Pulmonary artery endothelial cell (primary cell): ENCODE data around the gene FAM234B. TPM values are rescaled to one million over a fixed set of nuclear protein-coding genes. Genes with fewer than 3 reads are reported as not detected.
"Not testable (repeated sequence)": the region's sequence is repeated elsewhere in the genome, so short reads cannot be mapped to it uniquely, and the experiment has no call there.

Source experiments
- DNase-seq: peaks from one replicate; pipeline ENCODE4 v3.0.0-alpha.2; 2011; ENCODE audit warnings: low read depth, low spot score
- total RNA-seq: library from RNA; depleted of rRNA; stranded (reverse); fragments of >200 nt; gene quantifications from 2 replicates; pipeline ENCODE4 v1.2.3, GENCODE V29; 2014

FAM234B gene
- total RNA-seq, 1 donor from 2014 or later, result 6.9 TPM

- no peak for DNase-seq
Observed at GRCh38 chr12:13022851-13023271, 21.3 kb upstream of the FAM234B start.

DNA sequence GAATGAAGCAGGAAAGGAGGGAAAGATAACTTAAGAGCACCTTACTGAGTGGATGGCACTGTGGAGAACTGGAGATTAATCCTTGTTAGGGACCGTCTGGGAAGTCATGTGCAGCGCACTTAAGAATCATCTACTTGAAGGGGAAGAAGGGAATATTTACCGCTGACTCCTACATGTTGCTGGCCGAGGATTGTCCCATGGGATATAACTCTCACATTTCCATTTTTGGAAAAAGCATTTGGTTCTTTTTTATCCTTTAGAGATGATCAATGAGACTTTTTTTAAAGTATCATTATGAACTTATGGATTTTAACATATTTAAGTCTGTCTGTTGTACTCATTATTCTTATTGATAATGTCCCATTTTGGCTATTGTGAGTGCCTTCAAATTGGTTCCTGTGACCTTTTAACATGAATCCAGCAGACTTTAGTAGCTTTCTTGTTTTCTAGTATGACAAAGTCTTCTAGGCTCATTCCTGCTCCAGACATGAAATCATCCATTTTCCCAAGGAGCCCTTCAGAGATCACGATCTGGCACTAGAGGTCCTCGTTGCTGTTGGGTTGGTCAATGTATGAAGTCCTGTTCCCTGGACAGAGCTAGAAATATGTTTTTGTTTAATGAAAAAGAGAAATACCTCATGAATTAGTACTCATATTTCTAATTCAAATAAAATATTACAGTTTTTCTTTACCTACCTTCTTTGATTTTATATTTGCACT lies 20.2 kb upstream of the FAM234B start:
- no peak for DNase-seq

DNA sequence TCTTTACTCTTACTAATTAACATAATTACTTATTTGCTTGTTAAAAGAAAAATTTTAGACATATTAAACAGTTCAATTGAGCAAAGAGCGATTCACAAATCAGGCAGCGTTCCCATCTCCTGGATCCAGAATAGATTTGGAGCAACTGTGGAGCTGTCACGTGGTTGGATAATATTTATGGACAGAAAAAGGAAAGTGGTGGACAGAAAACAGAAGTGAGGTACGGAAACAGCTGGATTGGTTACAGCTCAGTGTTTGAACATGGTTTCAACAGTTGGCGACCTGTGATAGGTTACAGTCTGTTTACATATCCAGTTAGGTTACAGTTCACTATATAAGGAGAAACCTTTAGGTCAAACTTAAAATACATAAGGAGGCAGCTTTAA lies 19.7 kb upstream of the FAM234B start:
- no peak for DNase-seq

DNA sequence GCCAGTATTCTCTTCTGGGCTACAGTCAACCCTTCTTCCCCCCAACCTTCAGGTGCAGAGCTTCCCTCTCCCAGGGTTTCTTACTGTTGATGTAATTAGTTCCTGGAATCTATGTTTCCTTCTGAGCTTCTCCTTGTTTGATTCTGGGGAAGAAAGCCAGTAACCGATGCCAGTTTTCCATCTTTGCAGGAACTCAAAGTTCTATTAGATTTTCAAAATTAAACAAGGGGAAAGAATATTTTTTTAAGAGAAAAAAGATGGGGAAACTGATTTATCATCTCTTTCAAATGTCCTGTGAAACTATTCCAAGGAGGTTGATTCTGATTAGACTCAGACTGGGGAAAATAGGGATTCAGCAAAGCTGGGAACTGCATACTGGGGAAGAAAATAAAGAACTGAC lies 17.9 kb upstream of the FAM234B start:
- no peak for DNase-seq

GRCh38 chr12:13027032-13027431 lies 17.1 kb upstream of the FAM234B start:
- DNase-seq, result no peak

- no peak for DNase-seq
Observed at GRCh38 chr12:13027508-13027907, 16.7 kb upstream of the FAM234B start.

DNA sequence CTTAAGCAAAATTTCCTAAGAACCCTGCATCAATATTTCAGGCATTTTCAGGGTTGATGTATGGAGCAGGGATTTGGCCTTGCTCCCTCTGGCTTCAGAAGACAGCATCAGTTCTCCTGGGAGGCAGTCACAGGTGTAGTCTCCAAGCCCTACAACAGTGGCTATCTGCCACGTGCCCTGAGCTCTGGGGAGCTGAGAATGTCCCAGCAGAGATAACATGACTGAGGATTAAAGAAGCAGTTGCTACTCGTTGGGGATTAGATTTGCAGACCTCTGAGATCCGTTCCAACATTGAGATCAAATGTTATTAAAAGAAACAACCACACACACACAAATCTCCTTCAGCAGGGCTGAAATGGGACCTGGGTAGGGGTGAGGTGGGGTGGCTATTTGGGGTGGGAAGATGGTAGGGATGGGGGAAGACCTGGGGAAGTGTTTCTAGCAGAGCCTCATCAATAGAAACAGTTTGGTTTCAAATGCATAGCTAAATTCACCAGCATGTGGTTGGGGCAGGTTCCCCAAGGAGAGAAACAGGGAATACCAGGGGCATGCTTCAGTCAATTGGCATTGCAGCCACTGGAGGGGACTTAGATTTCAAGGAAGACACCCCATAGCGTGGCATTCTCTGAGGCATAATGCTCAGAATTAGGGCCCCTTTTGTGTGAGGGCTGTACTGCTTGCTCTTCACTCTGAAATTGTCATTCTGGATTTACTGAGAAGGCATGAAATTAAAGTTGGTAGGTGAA lies 15.2 kb upstream of the FAM234B start:
- no peak for DNase-seq

GRCh38 chr12:13030541-13031291 lies 13.5 kb upstream of the FAM234B start:
- no peak for DNase-seq

DNA sequence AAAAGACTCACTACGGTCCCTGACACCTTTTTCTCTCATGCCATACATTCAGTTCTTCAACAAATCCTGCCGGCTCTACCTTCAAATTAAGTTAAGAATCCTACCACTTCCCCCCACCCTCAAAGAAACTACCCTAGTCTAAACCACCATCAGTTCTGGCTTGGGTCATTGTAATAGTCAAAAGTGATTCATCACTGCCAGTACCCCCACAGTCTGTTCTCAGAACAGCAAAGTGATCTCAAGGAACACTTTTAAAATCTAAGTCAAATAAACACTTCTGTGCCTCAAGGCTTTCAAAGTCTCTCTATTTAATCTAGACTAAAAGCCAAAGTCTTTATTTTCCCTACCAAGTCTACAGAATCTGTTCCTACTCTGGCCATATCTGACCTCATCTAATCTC lies 12.0 kb upstream of the FAM234B start:
- no peak for DNase-seq

- DNase-seq, result no peak
Observed at GRCh38 chr12:13033476-13033875, 10.7 kb upstream of the FAM234B start.

DNA sequence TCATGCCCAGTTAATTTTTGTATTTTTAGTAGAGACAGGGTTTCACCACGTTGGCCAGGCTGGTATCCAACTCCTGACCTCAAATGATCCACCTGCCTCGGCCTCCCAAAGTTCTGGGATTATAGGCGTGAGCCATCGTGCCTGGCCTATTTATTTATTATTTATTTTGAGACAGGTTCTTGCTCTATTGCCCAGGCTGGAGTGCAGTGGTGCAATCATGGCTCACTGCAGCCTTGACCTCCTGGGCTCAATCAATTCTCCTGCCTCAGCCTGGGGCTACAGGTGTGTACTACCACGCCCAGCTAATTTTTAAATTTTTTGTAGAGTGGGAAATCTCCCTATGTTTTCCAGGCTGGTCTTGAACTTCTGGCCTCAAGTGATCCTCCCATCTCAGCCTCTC lies 8.8 kb upstream of the FAM234B start:
- not testable (repeated sequence) for DNase-seq

GRCh38 chr12:13036881-13037280 lies 7.3 kb upstream of the FAM234B start:
- no peak for DNase-seq

DNA sequence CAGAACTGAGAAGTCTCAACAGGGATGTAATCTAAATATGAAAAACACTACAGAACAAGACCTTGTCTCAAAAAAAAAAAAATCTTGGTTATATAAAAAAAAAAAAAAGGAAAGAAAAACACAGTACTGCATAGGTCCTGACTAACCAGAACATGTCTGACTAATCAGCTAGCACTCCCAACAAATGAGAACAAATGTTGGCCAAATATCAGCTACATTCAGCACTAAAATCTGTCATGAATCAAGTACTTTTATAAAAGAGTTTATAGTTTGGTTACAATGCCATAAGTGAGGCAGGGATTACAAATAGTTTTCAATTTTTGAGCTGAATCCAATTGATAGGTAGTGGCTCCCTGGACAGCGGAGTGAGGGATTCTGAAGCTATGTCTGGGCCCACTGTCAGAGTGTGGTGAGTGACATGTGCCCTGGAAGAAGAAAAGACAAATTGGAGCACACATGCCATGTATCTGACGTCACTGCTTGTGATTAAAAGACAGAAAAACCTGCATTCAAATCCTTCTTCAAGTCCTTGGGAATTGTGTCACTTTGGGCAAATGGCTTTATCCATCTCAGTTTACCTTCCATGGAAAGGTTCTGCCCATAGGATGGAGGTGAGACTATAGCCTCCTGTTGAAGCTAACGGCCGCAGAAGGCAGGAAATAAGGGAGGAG lies 5.6 kb upstream of the FAM234B start:
- DNase-seq, result no peak

DNA sequence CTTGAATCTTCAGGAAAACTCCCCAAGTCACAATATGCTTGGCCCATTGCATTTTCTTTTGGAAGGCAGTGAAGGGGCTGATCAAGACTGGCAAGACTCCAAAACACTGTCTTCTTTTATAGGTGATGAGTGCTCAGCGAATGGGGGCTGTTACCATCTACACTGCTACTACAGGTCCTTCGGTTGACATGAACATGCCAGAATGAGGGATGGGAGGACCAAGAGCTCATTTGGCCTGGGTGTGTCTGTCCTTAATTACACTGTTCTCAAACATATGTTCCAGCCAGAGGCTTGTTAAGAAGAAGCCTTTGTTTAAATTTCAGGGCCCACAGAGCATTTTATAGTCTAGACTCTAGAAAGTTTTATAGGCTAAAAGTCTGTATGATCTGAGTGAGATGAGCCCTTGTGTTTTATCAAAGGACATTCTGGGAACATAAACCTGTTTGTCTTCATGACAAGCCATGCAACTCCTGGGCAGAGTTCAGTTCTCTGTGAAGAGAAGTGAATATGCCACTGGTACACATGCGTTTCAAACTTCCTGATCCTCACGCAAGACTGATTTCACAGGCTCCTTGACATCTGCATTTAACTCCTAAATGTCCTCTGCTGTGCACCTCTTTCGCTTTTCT lies 4.7 kb upstream of the FAM234B start:
- DNase-seq, result no peak

- no peak for DNase-seq
Observed at GRCh38 chr12:13041224-13041623, 3.0 kb upstream of the FAM234B start.

GRCh38 chr12:13042666-13043230 lies 1.4 kb upstream of the FAM234B start:
- DNase-seq, result no peak

- no peak for DNase-seq
Observed at GRCh38 chr12:13044906-13045299, 722 bp downstream of the FAM234B start.

DNA sequence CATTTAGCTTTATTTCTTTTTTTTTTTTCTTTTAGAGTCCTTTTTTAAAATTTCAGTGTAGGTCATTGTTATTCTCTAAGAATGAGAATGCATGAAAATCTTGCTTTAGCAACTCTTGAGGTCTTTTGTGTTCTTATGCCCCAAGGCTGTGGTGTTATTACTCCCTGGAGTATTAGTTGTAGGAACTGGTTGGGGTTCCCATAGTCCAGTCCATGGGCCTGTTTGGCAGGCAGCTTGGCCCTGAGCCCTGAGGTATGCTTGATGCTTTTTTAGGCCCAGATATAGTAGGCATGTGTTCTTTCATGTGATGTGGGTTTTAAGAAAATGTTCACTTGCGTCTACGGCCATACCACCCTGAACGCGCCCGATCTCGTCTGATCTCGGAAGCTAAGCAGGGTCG lies 1.6 kb downstream of the FAM234B start:
- no peak for DNase-seq

DNA sequence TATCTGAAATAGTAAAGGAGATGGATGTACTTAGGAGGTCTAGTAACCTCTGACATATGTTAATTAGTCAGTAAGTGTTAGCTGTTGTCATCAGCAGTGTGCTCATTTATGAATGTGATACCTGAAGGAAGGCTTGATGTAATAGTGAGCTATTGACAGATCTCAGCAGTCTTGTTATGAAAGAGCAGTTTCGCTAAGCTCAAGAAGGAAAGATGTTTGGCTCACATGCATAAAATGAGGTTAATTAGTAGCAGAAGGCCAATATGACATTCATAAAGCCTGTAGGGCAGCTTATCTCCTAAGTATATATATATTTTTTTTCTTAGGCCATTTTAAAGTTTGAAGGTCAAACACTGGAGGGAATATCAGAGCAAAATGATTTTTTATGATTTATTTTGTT lies 2.8 kb downstream of the FAM234B start:
- no peak for DNase-seq

GRCh38 chr12:13049816-13050215 lies 5.6 kb downstream of the FAM234B start:
- no peak for DNase-seq

DNA sequence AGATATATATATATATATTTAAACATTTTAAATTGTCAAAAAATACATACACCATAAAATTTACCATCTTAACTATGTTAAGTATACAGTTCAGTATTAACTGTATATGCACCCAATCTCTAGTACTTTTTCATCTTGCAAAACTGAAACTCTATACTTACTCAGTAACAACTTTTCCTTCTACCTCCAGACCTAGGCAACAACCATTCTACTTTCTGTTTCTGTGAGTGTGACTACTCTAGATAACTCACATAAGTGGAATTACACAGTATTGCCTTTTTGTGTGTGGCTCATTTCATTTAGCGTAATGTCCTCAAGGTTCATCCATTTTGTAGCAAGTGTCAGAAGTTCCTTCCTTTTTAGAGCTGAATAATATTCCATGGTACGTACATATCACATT lies 8.2 kb downstream of the FAM234B start:
- DNase-seq, result no peak
